CD14-positive monocyte (primary cell): ENCODE data around the gene CCDC160. TPM values are rescaled to one million over a fixed set of nuclear protein-coding genes. Genes with fewer than 3 reads are reported as not detected.

Experiments
- DNase-seq, 3 donors: peaks; one replicate each; pipeline ENCODE4 v3.0.0-alpha.2; 2011 to 2022
- H2AFZ ChIP-seq: 2 replicates; pipeline ENCODE4 v1.6.0; 2012; ENCODE audit warnings: mild to moderate bottlenecking, low read depth, low read length, inconsistent platforms; ENCODE audit not compliant: insufficient read depth, poor library complexity, severe bottlenecking
- H3K27ac ChIP-seq, 2 donors: 1 replicate in 1 of 2; 2 replicates in 1 of 2; pipeline ENCODE4 v1.5.1; 2012 to 2013; ENCODE audit warnings: low read length in 2 of 2, control low read depth in 1 of 2, inconsistent platforms in 1 of 2, low read depth in 1 of 2, mild to moderate bottlenecking in 1 of 2
- H3K27me3 ChIP-seq, 2 donors: one replicate each; pipeline versions ENCODE4 v1.6.0 to v1.6.1; 2011 to 2013; ENCODE audit warnings: low read length in 2 of 2; ENCODE audit not compliant: control insufficient read depth in 2 of 2, insufficient read depth in 2 of 2
- H3K36me3 ChIP-seq, 2 donors: replicated peaks in 1 of 2; 1 replicate in 1 of 2; 2 replicates in 1 of 2; pipeline versions ENCODE4 v1.5.1 to v1.6.1; 2012 to 2013; ENCODE audit warnings: low read length in 2 of 2, control low read depth in 1 of 2, inconsistent platforms in 1 of 2, mild to moderate bottlenecking in 1 of 2; ENCODE audit not compliant: insufficient read depth in 2 of 2, control insufficient read depth in 1 of 2
- H3K4me1 ChIP-seq, 2 donors: 1 replicate in 1 of 2; 2 replicates in 1 of 2; pipeline versions ENCODE4 v1.5.1 to v1.6.1; 2012 to 2013; ENCODE audit warnings: low read length in 2 of 2, control low read depth in 1 of 2, inconsistent platforms in 1 of 2, mild to moderate bottlenecking in 1 of 2, moderate library complexity in 1 of 2; ENCODE audit not compliant: insufficient read depth in 2 of 2, control insufficient read depth in 1 of 2
- H3K4me2 ChIP-seq: replicated peaks from 2 replicates; pipeline ENCODE3; 2012; ENCODE audit warnings: low read length, moderate library complexity, mild to moderate bottlenecking; ENCODE audit not compliant: poor library complexity, severe bottlenecking; ENCODE audit errors: extremely low read depth
- H3K4me3 ChIP-seq, 3 experiments: fragments of 200-600 bp in 1 of 3; sonication (generic) in 1 of 3; replicated peaks in 1 of 3; 1 replicate in 2 of 3; 2 replicates in 1 of 3; pipeline ENCODE4 v1.5.1; 2011 to 2013; ENCODE audit warnings: low read length in 3 of 3, mild to moderate bottlenecking in 3 of 3, control low read depth in 2 of 3, low read depth in 2 of 3, inconsistent platforms in 1 of 3, moderate library complexity in 1 of 3
- H3K79me2 ChIP-seq: 2 replicates; pipeline ENCODE4 v1.6.0; 2012; ENCODE audit warnings: mild to moderate bottlenecking, control low read depth, inconsistent platforms, low read length, moderate library complexity; ENCODE audit not compliant: insufficient read depth
- H3K9ac ChIP-seq: 2 replicates; pipeline ENCODE4 v1.6.0; 2017; ENCODE audit warnings: low read length, mild to moderate bottlenecking; ENCODE audit not compliant: insufficient read depth, poor library complexity, severe bottlenecking
- H3K9me3 ChIP-seq, 2 donors: replicated peaks in 1 of 2; 1 replicate in 1 of 2; 2 replicates in 1 of 2; pipeline versions ENCODE4 v1.5.1 to v1.6.1; 2012 to 2013; ENCODE audit warnings: low read length in 2 of 2, control low read depth in 1 of 2; ENCODE audit not compliant: control insufficient read depth in 1 of 2, insufficient read depth in 1 of 2
- H4K20me1 ChIP-seq: 2 replicates; pipeline ENCODE4 v1.6.0; 2012; ENCODE audit warnings: mild to moderate bottlenecking, low read length, control low read depth, moderate library complexity; ENCODE audit not compliant: insufficient read depth
- H3K27ac Mint-ChIP-seq, 7 donors: one replicate each; pipeline ENCODE4 v1.8.0; 2020; ENCODE audit warnings: mild to moderate bottlenecking in 7 of 7, mixed read lengths in 7 of 7, moderate library complexity in 6 of 7, inconsistent platforms in 2 of 7
- H3K27me3 Mint-ChIP-seq, 3 donors: one replicate each; pipeline ENCODE4 v1.8.0; 2021 to 2022; ENCODE audit warnings: low read depth in 3 of 3, mild to moderate bottlenecking in 3 of 3, mixed read lengths in 3 of 3, moderate library complexity in 3 of 3, inconsistent platforms in 1 of 3
- H3K36me3 Mint-ChIP-seq, 2 donors: one replicate each; pipeline ENCODE4 v1.8.0; 2020; ENCODE audit warnings: mixed read lengths in 2 of 2, inconsistent platforms in 1 of 2, mild to moderate bottlenecking in 1 of 2
- H3K4me1 Mint-ChIP-seq: one replicate; pipeline ENCODE4 v1.8.0; 2020; ENCODE audit warnings: mild to moderate bottlenecking, mixed read lengths
- H3K4me3 Mint-ChIP-seq, 2 donors: one replicate each; pipeline ENCODE4 v1.8.0; 2020; ENCODE audit warnings: mild to moderate bottlenecking in 2 of 2, mixed read lengths in 2 of 2, moderate library complexity in 1 of 2
- H3K9me3 Mint-ChIP-seq, 7 donors: one replicate each; pipeline ENCODE4 v1.8.0; 2020 to 2022; ENCODE audit warnings: mixed read lengths in 7 of 7, mild to moderate bottlenecking in 6 of 7, moderate library complexity in 6 of 7, inconsistent platforms in 2 of 7
- WGBS: methylation state at CpG from one replicate; pipeline ENCODE4 v1.1.5; 2013; ENCODE audit warnings: missing lambda C conversion rate; ENCODE audit not compliant: insufficient coverage; 5-methylcytosine and 5-hydroxymethylcytosine counted together
- intact Hi-C, 2 donors: fragments of 100-400 bp; cut with micrococcal nuclease; formaldehyde crosslinking; loops; one replicate each; pipeline versions ENCODE4 v1.15.0 to v1.15.1; 2023
- polyA plus RNA-seq, 3 donors: library from polyadenylated mRNA; depleted of rRNA in 1 of 3; unstranded in 2 of 3; stranded (reverse) in 1 of 3; fragments of 300-500 nt in 2 of 3; fragments of >200 nt in 1 of 3; fragmentation: Illumina TruSeq in 2 of 3; gene quantifications; 1 replicate in 2 of 3; 2 replicates in 1 of 3; pipeline ENCODE4 v1.2.3, GENCODE V29; 2012 to 2021
- TF ChIP-seq, protein P1 (sequence below): fragments of 200-600 bp; IDR thresholded peaks from one replicate; pipeline ENCODE4 v1.8.0; 2022; ENCODE audit warnings: antibody characterized with exemption, mild to moderate bottlenecking

CCDC160 gene
- polyA plus RNA-seq, 3 donors, result not detected

- no peak overlapping the region for H3K27ac ChIP-seq
- no peak overlapping the region for H3K4me2 ChIP-seq
- intact Hi-C loops, result no loop called here
- Mint-ChIP-seq H3K9me3 (no peaks in the 10 kb centered on the region), H3K4me1 (no peaks in the 10 kb centered on the region), H3K36me3 (no peaks in the 10 kb centered on the region), H3K27me3 (no peaks in the 10 kb centered on the region), H3K4me3 (no peak overlapping the region), H3K27ac (no peak overlapping the region)
- H3K36me3 ChIP-seq, result no peaks in the 10 kb centered on the region
- H2AFZ ChIP-seq, result no peak overlapping the region
- H3K9ac ChIP-seq, result no peak overlapping the region
- H4K20me1 ChIP-seq, result no peaks in the 10 kb centered on the region
- no peaks in the 10 kb centered on the region for H3K27me3 ChIP-seq
- H3K9me3 ChIP-seq, result no peaks in the 10 kb centered on the region
- DNase-seq, result no peak
- H3K4me1 ChIP-seq, result no peaks in the 10 kb centered on the region
- TF ChIP-seq, protein P1, sequence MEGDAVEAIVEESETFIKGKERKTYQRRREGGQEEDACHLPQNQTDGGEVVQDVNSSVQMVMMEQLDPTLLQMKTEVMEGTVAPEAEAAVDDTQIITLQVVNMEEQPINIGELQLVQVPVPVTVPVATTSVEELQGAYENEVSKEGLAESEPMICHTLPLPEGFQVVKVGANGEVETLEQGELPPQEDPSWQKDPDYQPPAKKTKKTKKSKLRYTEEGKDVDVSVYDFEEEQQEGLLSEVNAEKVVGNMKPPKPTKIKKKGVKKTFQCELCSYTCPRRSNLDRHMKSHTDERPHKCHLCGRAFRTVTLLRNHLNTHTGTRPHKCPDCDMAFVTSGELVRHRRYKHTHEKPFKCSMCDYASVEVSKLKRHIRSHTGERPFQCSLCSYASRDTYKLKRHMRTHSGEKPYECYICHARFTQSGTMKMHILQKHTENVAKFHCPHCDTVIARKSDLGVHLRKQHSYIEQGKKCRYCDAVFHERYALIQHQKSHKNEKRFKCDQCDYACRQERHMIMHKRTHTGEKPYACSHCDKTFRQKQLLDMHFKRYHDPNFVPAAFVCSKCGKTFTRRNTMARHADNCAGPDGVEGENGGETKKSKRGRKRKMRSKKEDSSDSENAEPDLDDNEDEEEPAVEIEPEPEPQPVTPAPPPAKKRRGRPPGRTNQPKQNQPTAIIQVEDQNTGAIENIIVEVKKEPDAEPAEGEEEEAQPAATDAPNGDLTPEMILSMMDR, result no peak
- H3K79me2 ChIP-seq, result no peaks in the 10 kb centered on the region
- H3K4me3 ChIP-seq, result no peak overlapping the region
Measured at GRCh38 chrX:134254511-134254910, 17.5 kb downstream of the CCDC160 start.

GRCh38 chrX:134255555-134255954 is 18.6 kb downstream of the CCDC160 start:
- H3K4me3 Mint-ChIP-seq, result no peak overlapping the region
- DNase-seq, result no peak
- H3K4me1 ChIP-seq, result no peaks in the 10 kb centered on the region

More at GRCh38 chrX:134255555-134255954, 18.6 kb downstream of the CCDC160 start:
- Histone ChIP-seq H3K79me2 (no peaks in the 10 kb centered on the region), H3K9me3 (no peaks in the 10 kb centered on the region), H3K27ac (no peak overlapping the region), H3K4me2 (no peak overlapping the region), H3K36me3 (no peaks in the 10 kb centered on the region), H2AFZ (no peak overlapping the region), H4K20me1 (no peaks in the 10 kb centered on the region), H3K9ac (no peak overlapping the region), H3K4me3 (no peak overlapping the region), H3K27me3 (no peaks in the 10 kb centered on the region)
- Mint-ChIP-seq H3K36me3 (no peaks in the 10 kb centered on the region), H3K27me3 (no peaks in the 10 kb centered on the region), H3K27ac (no peak overlapping the region), H3K4me1 (no peaks in the 10 kb centered on the region), H3K9me3 (no peaks in the 10 kb centered on the region)
- intact Hi-C loops, result no loop called here
- WGBS, result no CpG with 5 or more reads among the region's 5 CpGs
- TF ChIP-seq, protein P1, result no peak
